Measurements from ENCODE around the gene GCAT.

GCAT gene

GRCh38 chr22:37842015-37842793, 34.5 kb downstream of the GCAT start:
- Histone ChIP-seq H3K36me3 (ENCODE audit: control insufficient read depth, insufficient read depth, low read length) (no peaks in the 10 kb centered on the region), H3K4me1 (ENCODE audit: control insufficient read depth, insufficient read depth, low read length) (peaks cover 4% of the 10 kb centered on the region), H3K27me3 (ENCODE audit: control insufficient read depth, insufficient read depth, low read length) (no peaks in the 10 kb centered on the region), H3K4me3 (ENCODE audit: low read length) (no peak overlapping the region), H3K9ac (ENCODE audit: low read length) (no peak overlapping the region), H3K9me3 (ENCODE audit: control insufficient read depth, low read length) (no peaks in the 10 kb centered on the region)

GRCh38 chr22:37843741-37844089, 36.0 kb downstream of the GCAT start:
- Histone ChIP-seq H3K36me3 (ENCODE audit: control insufficient read depth, insufficient read depth, low read length) (no peaks in the 10 kb centered on the region), H3K4me3 (ENCODE audit: low read length) (peak overlapping the region; percentile 36), H3K4me1 (ENCODE audit: control insufficient read depth, insufficient read depth, low read length) (peaks cover 10% of the 10 kb centered on the region), H3K27me3 (ENCODE audit: control insufficient read depth, insufficient read depth, low read length) (no peaks in the 10 kb centered on the region), H3K9me3 (ENCODE audit: control insufficient read depth, low read length) (no peaks in the 10 kb centered on the region), H3K9ac (ENCODE audit: low read length) (peak overlapping the region; percentile 61)

GRCh38 chr22:37844904-37845329, 37.2 kb downstream of the GCAT start:
- Histone ChIP-seq H3K4me1 (ENCODE audit: control insufficient read depth, insufficient read depth, low read length) (peaks cover 13% of the 10 kb centered on the region), H3K9ac (ENCODE audit: low read length) (peak overlapping the region; percentile 31), H3K9me3 (ENCODE audit: control insufficient read depth, low read length) (no peaks in the 10 kb centered on the region), H3K36me3 (ENCODE audit: control insufficient read depth, insufficient read depth, low read length) (no peaks in the 10 kb centered on the region), H3K27me3 (ENCODE audit: control insufficient read depth, insufficient read depth, low read length) (no peaks in the 10 kb centered on the region), H3K4me3 (ENCODE audit: low read length) (no peak overlapping the region)

GRCh38 chr22:37846433-37846832, 38.7 kb downstream of the GCAT start:
- Histone ChIP-seq H3K9me3 (ENCODE audit: control insufficient read depth, low read length) (no peaks in the 10 kb centered on the region), H3K27me3 (ENCODE audit: control insufficient read depth, insufficient read depth, low read length) (no peaks in the 10 kb centered on the region), H3K36me3 (ENCODE audit: control insufficient read depth, insufficient read depth, low read length) (no peaks in the 10 kb centered on the region), H3K4me1 (ENCODE audit: control insufficient read depth, insufficient read depth, low read length) (peaks cover 22% of the 10 kb centered on the region), H3K4me3 (ENCODE audit: low read length) (no peak overlapping the region), H3K9ac (ENCODE audit: low read length) (no peak overlapping the region)

- H3K9me3 ChIP-seq (ENCODE audit: control insufficient read depth, low read length): no peaks in the 10 kb centered on the region
- H3K9ac ChIP-seq (ENCODE audit: low read length): peak overlapping the region; percentile 86
- H3K27me3 ChIP-seq (ENCODE audit: control insufficient read depth, insufficient read depth, low read length): no peaks in the 10 kb centered on the region
- peak overlapping the region; percentile 76 for H3K4me3 ChIP-seq (ENCODE audit: low read length)
- H3K4me1 ChIP-seq (ENCODE audit: control insufficient read depth, insufficient read depth, low read length): peaks cover 18% of the 10 kb centered on the region
- H3K36me3 ChIP-seq (ENCODE audit: control insufficient read depth, insufficient read depth, low read length): peaks cover 9% of the 10 kb centered on the region
Measured at GRCh38 chr22:37848587-37849088, 40.9 kb downstream of the GCAT start.

GRCh38 chr22:37849089-37849751, 41.5 kb downstream of the GCAT start, which contains the start of gene EIF3L:
EIF3L (plus strand) TSS chr22:37849419; CDS start chr22:37849450, 31 bp downstream.
- Histone ChIP-seq H3K9me3 (ENCODE audit: control insufficient read depth, low read length) (no peaks in the 10 kb centered on the region), H3K27me3 (ENCODE audit: control insufficient read depth, insufficient read depth, low read length) (no peaks in the 10 kb centered on the region), H3K9ac (ENCODE audit: low read length) (peak within 1 kb of the TSS; percentile 86), H3K36me3 (ENCODE audit: control insufficient read depth, insufficient read depth, low read length) (peaks cover 9% of the 10 kb centered on the region), H3K4me1 (ENCODE audit: control insufficient read depth, insufficient read depth, low read length) (peaks cover 18% of the 10 kb centered on the region), H3K4me3 (ENCODE audit: low read length) (peak within 1 kb of the TSS; percentile 76)

DNA sequence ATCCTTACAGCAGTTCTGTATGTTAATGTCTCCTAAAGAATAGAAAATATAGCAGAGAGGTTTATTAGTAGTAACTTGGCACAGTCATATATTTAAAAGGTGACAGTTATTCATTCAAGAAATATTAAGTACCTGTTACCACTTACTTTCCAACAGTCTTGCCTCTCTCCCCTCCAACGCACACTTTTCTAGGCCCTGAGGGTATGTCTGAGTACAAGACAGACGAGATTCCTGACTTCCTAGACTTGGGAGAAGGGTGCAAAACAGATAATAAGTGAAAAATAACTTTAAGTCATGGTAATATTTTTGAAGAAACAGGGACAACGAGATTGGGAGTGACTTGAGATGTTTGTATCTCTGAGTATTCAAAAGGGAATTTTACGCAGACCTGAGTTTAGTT, 43.1 kb downstream of the GCAT start:
- peaks cover 11% of the 10 kb centered on the region for H3K36me3 ChIP-seq (ENCODE audit: control insufficient read depth, insufficient read depth, low read length)
- peaks cover 18% of the 10 kb centered on the region for H3K4me1 ChIP-seq (ENCODE audit: control insufficient read depth, insufficient read depth, low read length)
- H3K4me3 ChIP-seq (ENCODE audit: low read length): no peak overlapping the region
- no peaks in the 10 kb centered on the region for H3K27me3 ChIP-seq (ENCODE audit: control insufficient read depth, insufficient read depth, low read length)
- H3K9ac ChIP-seq (ENCODE audit: low read length): no peak overlapping the region
- H3K9me3 ChIP-seq (ENCODE audit: control insufficient read depth, low read length): no peaks in the 10 kb centered on the region

- peaks cover 18% of the 10 kb centered on the region for H3K4me1 ChIP-seq (ENCODE audit: control insufficient read depth, insufficient read depth, low read length)
- H3K36me3 ChIP-seq (ENCODE audit: control insufficient read depth, insufficient read depth, low read length): peaks cover 11% of the 10 kb centered on the region
Measured at GRCh38 chr22:37852418-37852817, 44.7 kb downstream of the GCAT start.

DNA sequence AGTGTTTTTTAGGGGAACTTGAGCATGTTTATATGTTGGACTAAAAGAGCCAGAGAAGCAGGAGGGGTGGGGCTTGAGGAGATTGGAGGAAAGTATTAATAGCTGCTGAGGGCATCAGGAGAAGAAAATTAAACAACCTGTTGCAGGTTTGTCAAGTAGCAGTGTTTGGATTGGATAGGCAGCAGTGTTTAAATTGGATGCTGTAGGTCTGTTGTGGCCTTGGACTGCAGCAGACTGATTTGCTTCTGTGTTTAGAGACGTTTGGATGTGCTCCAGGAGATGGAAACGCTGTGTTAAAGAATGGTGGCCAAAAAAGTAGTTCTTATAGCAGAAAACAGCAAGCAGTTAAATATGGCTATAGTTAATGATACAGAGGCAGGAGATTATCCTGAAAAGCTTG, 47.2 kb downstream of the GCAT start:
- Histone ChIP-seq H3K36me3 (ENCODE audit: control insufficient read depth, insufficient read depth, low read length) (peaks cover 11% of the 10 kb centered on the region), H3K4me1 (ENCODE audit: control insufficient read depth, insufficient read depth, low read length) (peaks cover 9% of the 10 kb centered on the region), H3K9ac (ENCODE audit: low read length) (no peak overlapping the region), H3K4me3 (ENCODE audit: low read length) (no peak overlapping the region), H3K9me3 (ENCODE audit: control insufficient read depth, low read length) (no peaks in the 10 kb centered on the region), H3K27me3 (ENCODE audit: control insufficient read depth, insufficient read depth, low read length) (no peaks in the 10 kb centered on the region)

More at GRCh38 chr22:37852418-37852817, 44.7 kb downstream of the GCAT start:
- Histone ChIP-seq H3K9ac (ENCODE audit: low read length) (no peak overlapping the region), H3K27me3 (ENCODE audit: control insufficient read depth, insufficient read depth, low read length) (no peaks in the 10 kb centered on the region), H3K9me3 (ENCODE audit: control insufficient read depth, low read length) (no peaks in the 10 kb centered on the region), H3K4me3 (ENCODE audit: low read length) (no peak overlapping the region)

- Histone ChIP-seq H3K36me3 (ENCODE audit: control insufficient read depth, insufficient read depth, low read length) (peaks cover 11% of the 10 kb centered on the region), H3K4me1 (ENCODE audit: control insufficient read depth, insufficient read depth, low read length) (peaks cover 5% of the 10 kb centered on the region), H3K9ac (ENCODE audit: low read length) (no peak overlapping the region)
Measured at GRCh38 chr22:37855462-37855861, 47.7 kb downstream of the GCAT start.

DNA sequence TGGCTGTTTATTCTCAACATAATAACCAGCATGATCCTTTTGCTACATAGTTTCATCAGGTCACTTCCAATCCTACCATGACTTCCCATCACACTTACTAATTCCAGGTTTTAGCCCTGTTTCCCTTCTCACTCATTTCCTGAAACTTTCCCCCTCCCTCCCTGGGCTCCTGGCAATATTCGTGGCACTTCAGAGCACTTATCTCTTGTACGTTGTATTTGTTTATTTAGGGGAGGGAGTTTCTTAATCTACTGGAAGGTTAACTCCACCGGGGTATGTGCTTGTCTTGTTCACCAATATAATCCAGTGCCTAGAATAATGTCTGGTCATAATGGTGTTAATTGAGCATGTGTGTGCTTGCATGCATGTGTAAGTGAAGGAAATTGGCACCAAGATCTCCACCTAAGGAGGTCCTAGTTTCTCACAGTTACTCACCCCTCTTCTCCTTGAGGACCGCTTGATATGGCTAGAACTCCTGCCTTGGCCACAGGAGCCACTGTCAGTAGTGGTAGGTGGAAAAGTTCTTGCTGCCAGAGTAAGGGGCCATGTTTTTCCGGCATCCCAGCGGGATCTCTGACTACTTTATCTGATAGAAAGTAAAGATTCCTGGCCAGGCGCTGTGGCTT, 53.2 kb downstream of the GCAT start:
- Histone ChIP-seq H3K9me3 (ENCODE audit: control insufficient read depth, low read length) (no peaks in the 10 kb centered on the region), H3K4me1 (ENCODE audit: control insufficient read depth, insufficient read depth, low read length) (peaks cover 25% of the 10 kb centered on the region), H3K4me3 (ENCODE audit: low read length) (no peak overlapping the region), H3K9ac (ENCODE audit: low read length) (no peak overlapping the region), H3K27me3 (ENCODE audit: control insufficient read depth, insufficient read depth, low read length) (no peaks in the 10 kb centered on the region), H3K36me3 (ENCODE audit: control insufficient read depth, insufficient read depth, low read length) (peaks cover 11% of the 10 kb centered on the region)

More at GRCh38 chr22:37855462-37855861, 47.7 kb downstream of the GCAT start:
- H3K4me3 ChIP-seq (ENCODE audit: low read length): no peak overlapping the region
- no peaks in the 10 kb centered on the region for H3K27me3 ChIP-seq (ENCODE audit: control insufficient read depth, insufficient read depth, low read length)
- H3K9me3 ChIP-seq (ENCODE audit: control insufficient read depth, low read length): no peaks in the 10 kb centered on the region

All from mucosa of stomach (tissue), 1 donor.